ENCODE data around the gene KIF6.
"Not testable (repeated sequence)": the region's sequence is repeated elsewhere in the genome, so short reads cannot be mapped to it uniquely, and the experiment has no call there.

Gene KIF6

DNA sequence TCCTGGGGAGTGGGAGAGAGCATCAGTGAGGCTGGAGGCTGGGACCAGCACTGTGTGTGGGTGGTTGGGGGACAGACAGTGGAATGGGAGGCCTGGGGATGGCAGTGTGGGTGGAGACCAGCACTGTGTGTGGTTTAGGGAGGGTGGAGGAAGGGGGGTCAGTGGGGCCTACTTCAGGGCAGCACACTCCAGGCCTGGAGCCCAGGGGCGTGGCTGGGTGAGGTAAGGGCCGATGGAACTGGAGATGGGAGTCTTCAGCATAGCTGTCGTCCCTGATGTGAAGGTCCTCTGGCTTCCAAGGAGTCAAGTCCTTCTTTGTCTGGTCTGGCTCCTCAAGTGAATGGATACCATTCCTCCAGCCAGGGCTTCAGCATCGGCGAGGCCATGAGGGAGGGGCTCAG lies 429.6 kb downstream of the KIF6 start:
- H3K4me3 ChIP-seq (ENCODE audit: low read length), result no peak overlapping the region
- no peak overlapping the region for H3K4me2 ChIP-seq (ENCODE audit: low read length)
- H3K9ac ChIP-seq (ENCODE audit: low read depth, low read length), result no peak overlapping the region
- no peaks in the 10 kb centered on the region for H3K9me3 ChIP-seq (replicated peaks; ENCODE audit: low read length)
- no peaks in the 10 kb centered on the region for H3K36me3 ChIP-seq (ENCODE audit: insufficient read depth, low read length)
- H3K4me1 ChIP-seq (ENCODE audit: control insufficient read depth, insufficient read depth, low read length), result no peaks in the 10 kb centered on the region
- peaks cover 6% of the 10 kb centered on the region for H3K27me3 ChIP-seq (ENCODE audit: control insufficient read depth, insufficient read depth, low read length)

DNA sequence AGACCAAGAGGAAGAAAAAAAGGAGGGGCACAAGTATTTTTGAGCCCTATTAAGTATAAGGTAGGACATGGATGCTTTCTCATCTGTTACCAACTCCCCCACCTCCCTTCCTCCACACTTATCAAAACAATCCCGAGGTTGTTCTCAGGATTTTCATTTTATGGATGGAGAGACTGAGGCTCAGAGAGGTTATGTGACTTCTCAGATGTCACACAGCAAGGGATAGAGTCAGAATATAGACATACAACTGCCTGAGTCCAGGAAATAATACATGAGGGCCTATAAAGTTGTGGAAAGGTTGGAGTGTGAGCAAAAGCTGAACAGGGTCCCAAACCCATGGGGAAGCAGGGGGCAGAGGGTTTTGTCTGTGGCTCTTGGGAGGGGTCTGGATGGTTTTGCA lies 430.3 kb downstream of the KIF6 start:
- no peak overlapping the region for H3K9ac ChIP-seq (ENCODE audit: low read depth, low read length)
- H3K4me2 ChIP-seq (ENCODE audit: low read length), result no peak overlapping the region
- H3K36me3 ChIP-seq (ENCODE audit: insufficient read depth, low read length), result no peaks in the 10 kb centered on the region
- no peaks in the 10 kb centered on the region for H3K9me3 ChIP-seq (replicated peaks; ENCODE audit: low read length)
- H3K4me1 ChIP-seq (ENCODE audit: control insufficient read depth, insufficient read depth, low read length), result no peaks in the 10 kb centered on the region
- no peak overlapping the region for H3K4me3 ChIP-seq (ENCODE audit: low read length)
- H3K27me3 ChIP-seq (ENCODE audit: control insufficient read depth, insufficient read depth, low read length), result peaks cover 6% of the 10 kb centered on the region

DNA sequence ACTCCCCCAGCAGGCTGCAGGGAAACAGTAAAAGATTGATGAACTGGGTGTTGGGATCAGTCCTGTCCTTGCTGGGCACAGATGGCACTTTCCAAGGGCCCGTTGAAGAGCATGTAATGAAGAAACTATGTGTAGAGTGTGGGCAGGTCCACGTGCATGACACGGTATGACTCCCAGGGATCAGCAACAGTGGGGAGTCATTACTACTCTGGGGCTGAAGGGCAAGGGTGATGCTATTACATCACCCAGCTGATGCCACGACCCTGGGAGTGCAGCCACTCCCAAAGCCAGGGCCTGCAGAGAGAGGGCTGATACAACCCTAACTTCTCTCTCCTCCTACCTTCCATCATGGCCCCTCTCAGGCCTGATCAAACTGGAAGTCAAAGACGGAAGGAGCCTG lies 431.1 kb downstream of the KIF6 start:
- Histone ChIP-seq H3K27me3 (ENCODE audit: control insufficient read depth, insufficient read depth, low read length) (peaks cover 6% of the 10 kb centered on the region), H3K36me3 (ENCODE audit: insufficient read depth, low read length) (no peaks in the 10 kb centered on the region), H3K4me1 (ENCODE audit: control insufficient read depth, insufficient read depth, low read length) (no peaks in the 10 kb centered on the region), H3K9me3 (replicated peaks; ENCODE audit: low read length) (no peaks in the 10 kb centered on the region), H3K4me2 (ENCODE audit: low read length) (no peak overlapping the region), H3K9ac (ENCODE audit: low read depth, low read length) (no peak overlapping the region), H3K4me3 (ENCODE audit: low read length) (no peak overlapping the region)

DNA sequence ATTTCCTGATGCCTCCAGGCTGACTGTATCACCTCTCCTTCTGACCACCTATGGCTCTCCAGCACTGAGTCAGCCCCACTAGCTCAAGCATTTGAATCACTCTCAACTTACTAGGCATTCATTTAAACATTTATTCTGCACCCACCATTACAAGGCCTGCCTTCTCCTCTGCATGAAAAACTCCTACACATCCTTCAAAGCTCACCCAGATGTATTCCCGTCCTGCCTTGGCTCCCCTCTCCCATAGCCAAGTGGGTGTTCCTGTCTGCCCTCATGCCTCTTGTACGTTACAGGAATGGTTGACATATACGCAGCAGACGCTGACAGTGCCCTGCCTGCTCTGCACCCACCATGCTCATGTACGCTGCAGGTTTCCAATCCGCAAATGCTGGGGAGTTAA lies 432.6 kb downstream of the KIF6 start:
- H3K36me3 ChIP-seq (ENCODE audit: insufficient read depth, low read length), result no peaks in the 10 kb centered on the region
- H3K4me3 ChIP-seq (ENCODE audit: low read length), result no peak overlapping the region
- H3K9me3 ChIP-seq (replicated peaks; ENCODE audit: low read length), result no peaks in the 10 kb centered on the region
- no peak overlapping the region for H3K9ac ChIP-seq (ENCODE audit: low read depth, low read length)
- H3K4me1 ChIP-seq (ENCODE audit: control insufficient read depth, insufficient read depth, low read length), result no peaks in the 10 kb centered on the region
- no peak overlapping the region for H3K4me2 ChIP-seq (ENCODE audit: low read length)
- H3K27me3 ChIP-seq (ENCODE audit: control insufficient read depth, insufficient read depth, low read length), result no peaks in the 10 kb centered on the region

DNA sequence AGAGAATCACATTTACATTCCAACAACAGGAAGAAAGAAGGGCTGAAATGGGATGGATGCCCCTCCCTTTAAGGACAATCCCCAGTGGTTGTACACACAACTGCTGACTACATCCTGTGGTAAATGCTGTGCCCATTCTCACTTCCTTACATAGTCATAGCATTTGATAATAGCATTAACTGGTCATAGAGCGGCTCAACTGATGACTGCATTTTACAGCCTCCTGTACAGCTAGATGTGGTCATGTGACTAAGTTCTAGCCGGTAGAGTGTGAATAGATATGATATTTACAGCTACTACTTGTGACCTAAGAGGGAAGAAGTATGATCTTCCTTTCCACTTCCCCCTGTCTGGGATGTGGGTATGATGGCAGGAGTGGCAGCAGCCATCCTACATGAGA lies 435.7 kb downstream of the KIF6 start:
- Histone ChIP-seq H3K27me3 (ENCODE audit: control insufficient read depth, insufficient read depth, low read length) (no peaks in the 10 kb centered on the region), H3K4me2 (ENCODE audit: low read length) (no peak overlapping the region), H3K4me3 (ENCODE audit: low read length) (no peak overlapping the region), H3K9ac (ENCODE audit: low read depth, low read length) (no peak overlapping the region), H3K36me3 (ENCODE audit: insufficient read depth, low read length) (no peaks in the 10 kb centered on the region), H3K4me1 (ENCODE audit: control insufficient read depth, insufficient read depth, low read length) (no peaks in the 10 kb centered on the region), H3K9me3 (replicated peaks; ENCODE audit: low read length) (no peaks in the 10 kb centered on the region)

DNA sequence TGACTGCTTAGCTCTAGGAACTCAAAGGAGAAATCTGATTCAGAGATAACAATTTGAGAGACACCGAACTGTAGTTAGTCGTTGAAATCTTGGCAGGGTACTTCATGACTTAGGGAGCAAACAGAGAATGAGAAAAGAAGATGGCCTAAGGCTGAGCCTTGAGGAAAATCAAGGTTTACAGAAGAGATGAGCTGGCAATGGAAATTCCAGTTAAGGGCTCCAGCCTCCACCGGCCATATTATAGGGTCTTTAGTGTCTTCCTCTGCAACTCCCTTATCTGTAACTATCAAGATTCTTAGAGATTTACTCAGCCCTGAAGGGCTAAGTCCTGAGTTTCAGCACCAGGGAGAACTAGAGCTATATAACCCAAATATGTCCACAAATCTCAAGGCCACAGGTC lies 437.6 kb downstream of the KIF6 start:
- no peak overlapping the region for H3K4me3 ChIP-seq (ENCODE audit: low read length)
- H3K27me3 ChIP-seq (ENCODE audit: control insufficient read depth, insufficient read depth, low read length), result no peaks in the 10 kb centered on the region
- no peaks in the 10 kb centered on the region for H3K36me3 ChIP-seq (ENCODE audit: insufficient read depth, low read length)
- no peak overlapping the region for H3K9ac ChIP-seq (ENCODE audit: low read depth, low read length)
- no peak overlapping the region for H3K4me2 ChIP-seq (ENCODE audit: low read length)
- H3K9me3 ChIP-seq (replicated peaks; ENCODE audit: low read length), result no peaks in the 10 kb centered on the region
- H3K4me1 ChIP-seq (ENCODE audit: control insufficient read depth, insufficient read depth, low read length), result no peaks in the 10 kb centered on the region

DNA sequence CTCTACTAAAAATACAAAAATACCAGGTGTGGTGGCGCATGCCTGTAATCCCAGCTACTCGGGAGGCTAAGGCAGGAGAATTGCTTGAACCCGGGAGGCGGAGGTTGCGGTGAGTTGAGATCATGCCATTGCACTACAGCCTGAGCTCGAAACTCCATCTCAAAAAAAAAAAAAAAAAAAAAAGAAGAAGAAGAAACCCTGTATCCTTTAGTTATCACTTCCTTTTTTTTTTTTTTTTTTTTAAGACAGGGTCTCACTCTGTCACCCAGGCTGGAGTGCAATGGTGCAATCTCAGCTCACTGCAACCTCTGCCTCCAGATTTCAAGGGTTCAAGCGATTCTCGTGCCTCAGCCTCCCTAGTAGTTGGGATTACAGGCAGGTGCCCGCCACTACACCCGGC lies 438.6 kb downstream of the KIF6 start:
- H3K4me2 ChIP-seq (ENCODE audit: low read length); H3K4me1 ChIP-seq (ENCODE audit: control insufficient read depth, insufficient read depth, low read length): not testable (repeated sequence)

DNA sequence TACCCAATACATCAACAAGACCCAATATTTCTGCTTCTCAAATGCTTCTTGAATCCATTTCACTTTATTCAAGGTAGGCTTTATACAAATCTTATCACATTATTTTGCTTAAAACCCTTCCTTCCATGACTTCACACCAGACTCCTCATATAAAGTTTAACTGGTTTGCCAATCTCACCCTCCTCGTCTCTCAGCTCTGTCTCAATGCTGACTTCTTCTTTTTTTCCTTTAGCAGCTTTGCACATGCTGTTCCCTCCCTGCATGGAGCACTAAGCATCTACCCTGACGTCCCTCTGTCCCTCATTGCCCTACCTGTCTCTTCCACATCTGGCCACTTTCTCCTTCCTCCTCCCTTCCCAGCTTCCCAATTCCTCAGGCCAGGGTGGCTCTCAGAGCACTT lies 442.4 kb downstream of the KIF6 start:
- Histone ChIP-seq H3K9me3 (replicated peaks; ENCODE audit: low read length) (no peaks in the 10 kb centered on the region), H3K27me3 (ENCODE audit: control insufficient read depth, insufficient read depth, low read length) (no peaks in the 10 kb centered on the region), H3K36me3 (ENCODE audit: insufficient read depth, low read length) (no peaks in the 10 kb centered on the region), H3K9ac (ENCODE audit: low read depth, low read length) (no peak overlapping the region), H3K4me2 (ENCODE audit: low read length) (no peak overlapping the region), H3K4me1 (ENCODE audit: control insufficient read depth, insufficient read depth, low read length) (no peaks in the 10 kb centered on the region), H3K4me3 (ENCODE audit: low read length) (no peak overlapping the region)

More for the DNA sequence above, 438.6 kb downstream of the KIF6 start:
- H3K9me3 ChIP-seq (replicated peaks; ENCODE audit: low read length); H3K4me3 ChIP-seq (ENCODE audit: low read length); H3K27me3 ChIP-seq (ENCODE audit: control insufficient read depth, insufficient read depth, low read length); H3K9ac ChIP-seq (ENCODE audit: low read depth, low read length); H3K36me3 ChIP-seq (ENCODE audit: insufficient read depth, low read length): not testable (repeated sequence)

DNA sequence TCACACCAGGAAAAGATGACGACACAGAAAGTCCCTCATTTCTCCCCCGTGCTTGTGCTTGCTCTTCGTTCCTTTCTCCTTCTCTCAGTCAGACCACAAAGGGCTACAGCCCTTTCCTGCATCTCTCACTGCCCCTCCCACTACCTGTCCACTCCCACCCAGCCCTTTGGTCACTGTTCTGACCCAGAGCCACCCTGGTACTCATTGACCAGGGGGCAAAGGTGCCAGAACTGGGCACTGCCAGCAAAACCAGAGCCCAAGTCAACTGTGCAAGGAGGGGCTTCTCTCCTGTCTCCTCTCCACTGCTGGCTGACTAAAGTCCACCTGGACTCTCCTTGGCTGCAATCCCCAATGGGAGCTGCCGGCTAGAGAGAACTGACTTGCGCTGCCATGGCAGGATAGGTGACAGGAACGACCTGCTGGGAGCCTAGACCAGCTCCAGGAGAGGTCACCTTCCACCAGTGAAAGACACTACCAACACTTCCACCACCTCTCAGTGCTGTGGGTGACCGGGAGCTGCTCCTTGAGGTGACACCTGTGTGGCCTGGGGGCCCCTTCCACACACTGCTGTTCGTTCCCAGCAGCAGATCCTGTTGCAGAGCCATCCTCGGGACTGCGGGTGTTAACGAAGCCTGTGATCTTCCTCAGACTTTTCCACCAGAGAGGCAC lies 443.8 kb downstream of the KIF6 start:
- Histone ChIP-seq H3K36me3 (ENCODE audit: insufficient read depth, low read length) (no peaks in the 10 kb centered on the region), H3K4me3 (ENCODE audit: low read length) (no peak overlapping the region), H3K9me3 (replicated peaks; ENCODE audit: low read length) (no peaks in the 10 kb centered on the region), H3K4me1 (ENCODE audit: control insufficient read depth, insufficient read depth, low read length) (no peaks in the 10 kb centered on the region), H3K27me3 (ENCODE audit: control insufficient read depth, insufficient read depth, low read length) (no peaks in the 10 kb centered on the region), H3K9ac (ENCODE audit: low read depth, low read length) (no peak overlapping the region), H3K4me2 (ENCODE audit: low read length) (no peak overlapping the region)

DNA sequence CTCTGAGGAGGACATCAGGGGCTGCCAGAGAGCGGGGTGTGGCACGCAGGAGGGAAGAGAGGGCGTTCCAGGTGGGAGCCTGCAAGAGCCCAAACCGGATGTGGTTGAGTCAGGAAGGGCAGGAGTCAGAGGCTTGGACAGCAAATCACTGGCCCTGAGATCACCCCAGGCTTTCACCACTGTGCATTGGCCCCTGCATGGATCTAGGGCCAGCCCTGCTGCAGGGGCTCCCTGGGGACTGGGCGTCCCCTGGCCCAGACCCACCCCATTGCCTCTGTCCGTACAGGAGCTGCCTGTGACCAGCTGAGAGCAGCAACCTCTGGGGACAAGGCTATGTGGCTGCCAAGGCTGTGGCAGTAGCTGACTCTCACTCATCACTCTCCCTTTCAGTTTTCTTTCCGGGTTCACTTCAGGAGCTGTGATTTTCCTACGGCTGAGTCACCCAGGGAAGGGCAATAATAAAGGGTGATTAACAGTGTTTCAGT lies 444.9 kb downstream of the KIF6 start:
- no peaks in the 10 kb centered on the region for H3K9me3 ChIP-seq (replicated peaks; ENCODE audit: low read length)
- H3K36me3 ChIP-seq (ENCODE audit: insufficient read depth, low read length), result no peaks in the 10 kb centered on the region
- H3K4me3 ChIP-seq (ENCODE audit: low read length), result no peak overlapping the region
- no peaks in the 10 kb centered on the region for H3K4me1 ChIP-seq (ENCODE audit: control insufficient read depth, insufficient read depth, low read length)
- no peak overlapping the region for H3K9ac ChIP-seq (ENCODE audit: low read depth, low read length)
- H3K27me3 ChIP-seq (ENCODE audit: control insufficient read depth, insufficient read depth, low read length), result no peaks in the 10 kb centered on the region
- no peak overlapping the region for H3K4me2 ChIP-seq (ENCODE audit: low read length)
